Stimulated activated CD8-positive, alpha-beta memory T cell treated with anti-CD3 and anti-CD28 coated beads, Interleukin-7, amount 100 ng/mL, for 4 hours (primary cell): ENCODE data around the gene PCGF3.
"Not testable (repeated sequence)": the region's sequence is repeated elsewhere in the genome, so short reads cannot be mapped to it uniquely, and the experiment has no call there.

Experiments
- DNase-seq, 2 donors: peaks; one replicate each; pipeline ENCODE4 v3.0.0-alpha.2; 2020; ENCODE audit warnings: low read depth in 2 of 2

Gene PCGF3

GRCh38 chr4:683247-683897, 22.3 kb upstream of the PCGF3 start:
- DNase-seq, result no peak

GRCh38 chr4:683982-684622, 21.5 kb upstream of the PCGF3 start:
- DNase-seq, result no peak

GRCh38 chr4:684623-685327, 20.9 kb upstream of the PCGF3 start:
- DNase-seq, result no peak

- no peak for DNase-seq
Measured at GRCh38 chr4:685679-686412, 19.8 kb upstream of the PCGF3 start.

GRCh38 chr4:686413-687040, 19.1 kb upstream of the PCGF3 start:
- no peak for DNase-seq

- no peak for DNase-seq
Measured at GRCh38 chr4:687048-687970, 18.3 kb upstream of the PCGF3 start.

- DNase-seq, result no peak
Measured at GRCh38 chr4:687971-688853, 17.4 kb upstream of the PCGF3 start.

- DNase-seq, result no peak
Measured at GRCh38 chr4:688854-689681, 16.6 kb upstream of the PCGF3 start, which contains the start of gene SLC49A3. SLC49A3 (minus strand) TSS chr4:689151; CDS start chr4:689127, 24 bp downstream.

- no peak for DNase-seq
Measured at GRCh38 chr4:689723-690122, 15.9 kb upstream of the PCGF3 start.

- no peak for DNase-seq
Measured at GRCh38 chr4:692771-693554, 12.7 kb upstream of the PCGF3 start.

GRCh38 chr4:694341-694940, 11.2 kb upstream of the PCGF3 start:
- DNase-seq, result not testable (repeated sequence)

GRCh38 chr4:699816-700580, 5.6 kb upstream of the PCGF3 start:
- no peak for DNase-seq

- DNase-seq, result no peak
Measured at GRCh38 chr4:700587-701264, 4.9 kb upstream of the PCGF3 start.

GRCh38 chr4:702618-703048, 3.0 kb upstream of the PCGF3 start:
- no peak for DNase-seq

- no peak for DNase-seq
Measured at GRCh38 chr4:703336-704197, 2.1 kb upstream of the PCGF3 start.
